Mesendoderm (in vitro differentiated cells): ENCODE data around the gene SLC27A4.

Experiments used
- DNase-seq: peaks from one replicate; pipeline ENCODE4 v3.0.0; 2013
- H2AK5ac ChIP-seq: 2 replicates; pipeline ENCODE4 v1.6.1; 2013; ENCODE audit warnings: low read length, inconsistent platforms
- H2BK120ac ChIP-seq: 2 replicates; pipeline ENCODE4 v1.6.1; 2013; ENCODE audit warnings: low read depth, mild to moderate bottlenecking, low read length, moderate library complexity, mixed read lengths
- H2BK15ac ChIP-seq: replicated peaks from 2 replicates; pipeline ENCODE4 v1.6.1; 2013; ENCODE audit warnings: low read depth, mild to moderate bottlenecking, moderate library complexity
- H2BK5ac ChIP-seq: 2 replicates; pipeline ENCODE4 v1.6.1; 2013; ENCODE audit warnings: low read length, inconsistent platforms
- H3K18ac ChIP-seq: 2 replicates; pipeline ENCODE4 v1.6.1; 2013; ENCODE audit warnings: mild to moderate bottlenecking, low read length, mixed read lengths
- H3K23ac ChIP-seq: one replicate; pipeline ENCODE4 v1.6.1; 2013; ENCODE audit warnings: low read length
- H3K27ac ChIP-seq: 2 replicates; pipeline ENCODE4 v1.5.1; 2013; ENCODE audit warnings: low read depth, mild to moderate bottlenecking, inconsistent platforms, low read length, moderate library complexity
- H3K27me3 ChIP-seq: 2 replicates; pipeline ENCODE4 v1.6.1; 2013; ENCODE audit warnings: low read length, control low read depth, mild to moderate bottlenecking, inconsistent platforms; ENCODE audit not compliant: insufficient read depth, poor library complexity
- H3K36me3 ChIP-seq: 2 replicates; pipeline ENCODE4 v1.6.1; 2013; ENCODE audit warnings: low read length, inconsistent platforms; ENCODE audit not compliant: control insufficient read depth, insufficient read depth
- H3K4ac ChIP-seq: one replicate; pipeline ENCODE4 v1.6.1; 2013; ENCODE audit warnings: low read depth, mild to moderate bottlenecking, low read length, moderate library complexity
- H3K4me1 ChIP-seq: 2 replicates; pipeline ENCODE4 v1.6.1; 2013; ENCODE audit warnings: low read depth, low read length, inconsistent platforms; ENCODE audit not compliant: control insufficient read depth
- H3K4me2 ChIP-seq: 2 replicates; pipeline ENCODE4 v1.6.1; 2013; ENCODE audit warnings: low read length
- H3K4me3 ChIP-seq: 2 replicates; pipeline ENCODE4 v1.5.1; 2013; ENCODE audit warnings: mild to moderate bottlenecking, low read length
- H3K56ac ChIP-seq: one replicate; pipeline ENCODE4 v1.6.1; 2013; ENCODE audit warnings: low read length
- H3K79me1 ChIP-seq: 2 replicates; pipeline ENCODE4 v1.6.1; 2013; ENCODE audit warnings: low read length, inconsistent platforms
- H3K79me2 ChIP-seq: 2 replicates; pipeline ENCODE4 v1.6.1; 2013; ENCODE audit warnings: mild to moderate bottlenecking, low read length; ENCODE audit not compliant: control insufficient read depth, insufficient read depth
- H3K9ac ChIP-seq: 2 replicates; pipeline ENCODE4 v1.6.1; 2013; ENCODE audit warnings: low read length, inconsistent platforms
- H4K5ac ChIP-seq: one replicate; pipeline ENCODE4 v1.6.1; 2013; ENCODE audit warnings: low read length
- H4K8ac ChIP-seq: one replicate; pipeline ENCODE4 v1.6.1; 2013; ENCODE audit warnings: low read depth, mild to moderate bottlenecking, control low read depth, low read length, moderate library complexity
- WGBS: extraction: QIAGEN DNeasy Blood & Tissue Kit; methylation state at CpG from one replicate; pipeline ENCODE4 v1.1.7; 2013; ENCODE audit warnings: low lambda C conversion rate, missing lambda C conversion rate; ENCODE audit not compliant: insufficient coverage; ENCODE audit errors: extremely low coverage; 5-methylcytosine and 5-hydroxymethylcytosine counted together

SLC27A4 gene

GRCh38 chr9:128370367-128370751 lies 30.0 kb downstream of the SLC27A4 start:
- Histone ChIP-seq H3K4me1 (peaks cover 5% of the 10 kb centered on the region), H4K5ac (no peak overlapping the region), H3K4me3 (peak overlapping the region; percentile 94), H2BK15ac (no peak overlapping the region), H3K79me1 (peaks cover 18% of the 10 kb centered on the region), H3K79me2 (peaks cover 14% of the 10 kb centered on the region), H2AK5ac (no peak overlapping the region), H3K4me2 (peak overlapping the region; percentile 77), H3K27me3 (no peaks in the 10 kb centered on the region), H3K56ac (peak overlapping the region; percentile 98), H3K4ac (no peak overlapping the region), H2BK5ac (no peak overlapping the region), H3K36me3 (no peaks in the 10 kb centered on the region), H3K9ac (peak overlapping the region; percentile 97), H4K8ac (no peak overlapping the region), H2BK120ac (no peak overlapping the region), H3K23ac (no peak overlapping the region), H3K27ac (no peak overlapping the region), H3K18ac (no peak overlapping the region)
- DNase-seq: no peak

GRCh38 chr9:128370752-128371629 lies 30.7 kb downstream of the SLC27A4 start, which contains the start of gene URM1:
TSS of gene URM1 (plus strand) at chr9:128371374. CDS start at chr9:128371381, 7 bp downstream.
- Histone ChIP-seq H3K36me3 (no peaks in the 10 kb centered on the region), H3K18ac (peak within 1 kb of the TSS; percentile 18), H3K56ac (peak within 1 kb of the TSS; percentile 98), H3K4me2 (peak within 1 kb of the TSS; percentile 77), H4K8ac (peak within 1 kb of the TSS; percentile 0), H2BK120ac (no peak within 1 kb of the TSS), H3K4me1 (peaks cover 4% of the 10 kb centered on the region), H3K9ac (peak within 1 kb of the TSS; percentile 97), H3K23ac (no peak within 1 kb of the TSS), H3K79me2 (peaks cover 14% of the 10 kb centered on the region), H3K4me3 (peak within 1 kb of the TSS; percentile 94), H3K27ac (peak within 1 kb of the TSS; percentile 53), H3K4ac (no peak within 1 kb of the TSS), H4K5ac (peak within 1 kb of the TSS; percentile 75), H3K79me1 (peaks cover 18% of the 10 kb centered on the region), H2AK5ac (no peak within 1 kb of the TSS), H3K27me3 (no peaks in the 10 kb centered on the region), H2BK5ac (peak within 1 kb of the TSS; percentile 88), H2BK15ac (no peak within 1 kb of the TSS)
- WGBS: no CpG with 5 or more reads among the region's 55 CpGs
- DNase-seq: peak; percentile 98

DNA sequence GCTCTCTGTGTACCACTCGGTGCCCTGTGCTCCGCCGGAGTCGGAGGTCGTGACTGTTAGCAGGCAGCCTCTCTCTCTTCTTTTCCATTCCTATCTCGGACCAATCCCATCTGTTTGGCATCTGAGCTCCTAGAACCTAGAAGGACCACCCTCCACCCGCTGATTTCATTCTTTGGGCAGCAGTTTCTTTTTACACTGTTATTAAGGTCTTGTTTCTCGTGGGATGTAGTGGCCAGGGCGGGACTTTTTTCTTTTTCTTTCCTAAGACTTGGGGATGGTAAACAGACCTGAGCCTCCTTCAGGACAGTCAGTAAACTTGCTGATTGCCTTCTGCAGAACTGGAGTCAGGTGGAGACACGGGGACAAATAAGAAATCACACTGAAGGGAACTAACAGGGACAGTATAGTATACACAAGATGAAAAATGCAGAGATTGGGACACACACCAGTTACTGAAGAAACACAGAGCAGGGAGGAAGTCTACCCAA lies 31.3 kb downstream of the SLC27A4 start:
- whole genome bisulfite sequencing: no CpG with 5 or more reads among the region's 10 CpGs
- H3K4me2 ChIP-seq: peak overlapping the region; percentile 63
- H3K4me1 ChIP-seq: peaks cover 4% of the 10 kb centered on the region
- no peak overlapping the region for H3K4ac ChIP-seq
- peak overlapping the region; percentile 92 for H3K9ac ChIP-seq
- H2AK5ac ChIP-seq: no peak overlapping the region
- H2BK5ac ChIP-seq: no peak overlapping the region
- no peak overlapping the region for H4K5ac ChIP-seq
- peaks cover 18% of the 10 kb centered on the region for H3K79me1 ChIP-seq
- peak overlapping the region; percentile 87 for H3K56ac ChIP-seq
- H3K4me3 ChIP-seq: peak overlapping the region; percentile 74
- H3K18ac ChIP-seq: no peak overlapping the region
- no peaks in the 10 kb centered on the region for H3K36me3 ChIP-seq
- H3K27ac ChIP-seq: no peak overlapping the region
- H2BK15ac ChIP-seq: no peak overlapping the region
- H2BK120ac ChIP-seq: no peak overlapping the region
- H4K8ac ChIP-seq: no peak overlapping the region
- no peak for DNase-seq
- no peak overlapping the region for H3K23ac ChIP-seq
- H3K79me2 ChIP-seq: peaks cover 14% of the 10 kb centered on the region
- no peaks in the 10 kb centered on the region for H3K27me3 ChIP-seq

GRCh38 chr9:128372188-128372641 lies 31.9 kb downstream of the SLC27A4 start:
- peaks cover 14% of the 10 kb centered on the region for H3K79me2 ChIP-seq
- H3K4ac ChIP-seq: no peak overlapping the region
- no peak overlapping the region for H4K5ac ChIP-seq
- no peak overlapping the region for H2BK5ac ChIP-seq
- no peak overlapping the region for H3K27ac ChIP-seq
- 100% methylated on average over 1 of the region's 4 CpGs for WGBS
- H3K4me2 ChIP-seq: peak overlapping the region; percentile 63
- no peak overlapping the region for H3K18ac ChIP-seq
- no peak for DNase-seq
- H3K9ac ChIP-seq: peak overlapping the region; percentile 92
- H2BK120ac ChIP-seq: no peak overlapping the region
- H3K56ac ChIP-seq: peak overlapping the region; percentile 87
- no peak overlapping the region for H2BK15ac ChIP-seq
- H3K4me3 ChIP-seq: peak overlapping the region; percentile 74
- H3K27me3 ChIP-seq: no peaks in the 10 kb centered on the region
- no peaks in the 10 kb centered on the region for H3K36me3 ChIP-seq
- H3K23ac ChIP-seq: no peak overlapping the region
- H4K8ac ChIP-seq: no peak overlapping the region
- peaks cover 18% of the 10 kb centered on the region for H3K79me1 ChIP-seq
- no peak overlapping the region for H2AK5ac ChIP-seq
- peaks cover 4% of the 10 kb centered on the region for H3K4me1 ChIP-seq

DNA sequence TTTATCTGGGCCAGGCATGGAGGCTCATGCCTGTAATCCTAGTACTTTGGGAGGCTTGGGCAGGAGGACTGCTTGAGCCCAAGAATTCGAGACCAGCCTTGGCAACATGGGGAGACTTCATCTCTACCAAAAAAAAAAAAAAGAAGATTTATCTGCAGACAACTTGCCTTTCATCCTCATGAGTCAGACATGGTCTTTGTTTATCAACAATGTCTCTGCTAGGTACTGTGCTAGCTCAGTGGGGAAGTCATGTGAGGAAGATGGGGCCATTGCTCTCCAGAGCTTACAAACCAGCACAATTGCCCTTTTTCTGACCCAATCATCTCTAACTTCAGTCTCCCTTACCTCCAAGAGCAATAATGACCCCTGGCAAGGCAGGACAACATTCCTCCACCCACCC lies 32.5 kb downstream of the SLC27A4 start:
- Histone ChIP-seq H2BK120ac (no peak overlapping the region), H2BK15ac (no peak overlapping the region), H3K23ac (no peak overlapping the region), H3K4me2 (no peak overlapping the region), H3K56ac (no peak overlapping the region), H3K18ac (no peak overlapping the region), H3K4me1 (peaks cover 4% of the 10 kb centered on the region), H3K79me1 (peaks cover 18% of the 10 kb centered on the region), H3K27me3 (no peaks in the 10 kb centered on the region), H4K5ac (no peak overlapping the region), H2BK5ac (no peak overlapping the region), H3K79me2 (peaks cover 14% of the 10 kb centered on the region), H3K4me3 (no peak overlapping the region), H3K4ac (no peak overlapping the region), H3K9ac (no peak overlapping the region), H3K36me3 (no peaks in the 10 kb centered on the region), H4K8ac (no peak overlapping the region), H3K27ac (no peak overlapping the region), H2AK5ac (no peak overlapping the region)
- no peak for DNase-seq
- WGBS: no CpG with 5 or more reads among the region's 1 CpG
